Fibroblast of pulmonary artery (primary cell): ENCODE data around the gene TTC16.

Experiments
- DNase-seq: peaks from one replicate; pipeline ENCODE4 v3.0.0-alpha.2; 2010; ENCODE audit warnings: low read depth
- H3K4me3 ChIP-seq: replicated peaks from 2 replicates; pipeline ENCODE4 v1.5.1; 2011; ENCODE audit warnings: low read depth, mild to moderate bottlenecking, control low read depth, low read length, moderate library complexity
- TF ChIP-seq, protein P1 (sequence below): IDR thresholded peaks from 2 replicates; pipeline ENCODE4 v1.5.1; 2011; ENCODE audit warnings: mild to moderate bottlenecking, control low read depth, low read length, inconsistent platforms; ENCODE audit errors: missing control alignments

The TTC16 gene

DNA sequence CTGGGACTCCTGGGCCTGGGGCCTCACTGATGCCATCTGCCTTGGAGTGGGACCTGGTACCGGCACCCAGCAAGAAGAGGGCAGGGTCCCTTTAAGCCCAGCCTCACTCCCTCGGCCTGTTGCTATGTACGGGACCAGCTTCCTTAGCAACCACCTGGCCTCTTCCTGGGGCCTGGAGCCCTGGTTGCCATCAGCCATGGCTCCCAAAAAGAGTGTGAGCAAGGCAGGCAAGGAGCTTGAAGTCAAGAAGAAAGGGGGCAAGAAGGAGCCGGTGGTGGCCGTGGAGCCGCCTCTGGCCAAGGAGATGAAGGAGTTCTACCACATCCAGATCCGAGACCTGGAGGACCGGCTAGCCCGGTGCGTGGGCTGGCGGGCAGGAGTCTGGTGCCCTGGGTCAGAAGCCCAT is 9.0 kb upstream of the TTC16 start, which contains the start of gene CFAP157:
CFAP157 (plus strand) TSS at position 153 of the 406 bp plus-strand sequence; CDS start at position 197, 44 bp downstream.
- DNase-seq = peak; percentile 18
- H3K4me3 ChIP-seq = no peak within 1 kb of the TSS
- TF ChIP-seq, protein P1, sequence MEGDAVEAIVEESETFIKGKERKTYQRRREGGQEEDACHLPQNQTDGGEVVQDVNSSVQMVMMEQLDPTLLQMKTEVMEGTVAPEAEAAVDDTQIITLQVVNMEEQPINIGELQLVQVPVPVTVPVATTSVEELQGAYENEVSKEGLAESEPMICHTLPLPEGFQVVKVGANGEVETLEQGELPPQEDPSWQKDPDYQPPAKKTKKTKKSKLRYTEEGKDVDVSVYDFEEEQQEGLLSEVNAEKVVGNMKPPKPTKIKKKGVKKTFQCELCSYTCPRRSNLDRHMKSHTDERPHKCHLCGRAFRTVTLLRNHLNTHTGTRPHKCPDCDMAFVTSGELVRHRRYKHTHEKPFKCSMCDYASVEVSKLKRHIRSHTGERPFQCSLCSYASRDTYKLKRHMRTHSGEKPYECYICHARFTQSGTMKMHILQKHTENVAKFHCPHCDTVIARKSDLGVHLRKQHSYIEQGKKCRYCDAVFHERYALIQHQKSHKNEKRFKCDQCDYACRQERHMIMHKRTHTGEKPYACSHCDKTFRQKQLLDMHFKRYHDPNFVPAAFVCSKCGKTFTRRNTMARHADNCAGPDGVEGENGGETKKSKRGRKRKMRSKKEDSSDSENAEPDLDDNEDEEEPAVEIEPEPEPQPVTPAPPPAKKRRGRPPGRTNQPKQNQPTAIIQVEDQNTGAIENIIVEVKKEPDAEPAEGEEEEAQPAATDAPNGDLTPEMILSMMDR = no peak

DNA sequence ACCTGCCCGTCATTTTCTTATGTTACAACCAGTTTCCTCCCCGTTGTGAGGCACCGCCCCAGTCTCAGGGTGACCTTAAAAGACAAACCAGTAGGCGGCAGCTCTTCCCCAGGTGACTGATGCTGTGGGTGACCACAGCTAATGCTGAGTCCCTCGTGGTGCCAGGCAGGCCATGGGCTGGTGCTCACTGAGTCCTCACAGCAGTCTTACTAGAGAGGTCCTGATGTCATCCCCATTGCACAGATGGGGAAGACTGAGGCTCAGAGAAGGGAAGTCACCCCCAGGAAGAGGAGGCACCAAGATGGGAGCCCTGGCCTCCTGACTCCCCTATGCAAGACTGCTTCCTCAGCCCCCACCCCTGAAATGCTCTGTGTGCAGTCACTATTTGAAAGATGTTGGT is 8.1 kb upstream of the TTC16 start:
- H3K4me3 ChIP-seq = no peak overlapping the region
- no peak for DNase-seq
- TF ChIP-seq, protein P1 = no peak

DNA sequence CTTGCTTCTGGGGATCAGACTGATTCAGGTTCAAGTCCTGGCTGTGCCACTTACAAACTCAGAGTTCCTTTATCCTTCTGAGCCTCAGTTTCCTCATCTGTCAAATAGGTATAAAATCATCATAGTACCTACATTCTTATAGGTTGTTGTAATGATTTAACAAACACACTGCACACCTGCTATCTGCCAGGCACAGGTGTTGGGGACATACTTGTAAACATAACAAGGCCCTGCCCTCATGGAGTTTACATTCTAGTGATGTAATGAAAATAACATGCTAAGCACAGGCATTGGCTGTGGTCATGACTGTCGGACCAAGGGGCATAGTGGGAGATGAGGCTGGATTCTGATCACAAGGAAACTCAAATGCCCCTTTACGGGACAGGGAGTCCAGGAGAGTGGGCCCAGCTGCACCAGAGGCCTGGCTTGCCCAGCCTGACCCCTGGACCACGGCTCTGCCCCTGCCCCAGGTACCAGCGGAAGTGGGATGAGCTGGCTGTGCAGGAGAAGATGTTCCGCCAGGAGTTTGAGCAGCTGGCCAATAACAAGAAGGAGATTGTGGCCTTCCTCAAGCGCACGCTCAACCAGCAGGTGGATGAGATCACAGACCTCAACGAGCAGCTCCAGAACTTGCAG is 6.8 kb upstream of the TTC16 start:
- no peak for DNase-seq
- H3K4me3 ChIP-seq = no peak overlapping the region
- TF ChIP-seq, protein P1 = no peak

DNA sequence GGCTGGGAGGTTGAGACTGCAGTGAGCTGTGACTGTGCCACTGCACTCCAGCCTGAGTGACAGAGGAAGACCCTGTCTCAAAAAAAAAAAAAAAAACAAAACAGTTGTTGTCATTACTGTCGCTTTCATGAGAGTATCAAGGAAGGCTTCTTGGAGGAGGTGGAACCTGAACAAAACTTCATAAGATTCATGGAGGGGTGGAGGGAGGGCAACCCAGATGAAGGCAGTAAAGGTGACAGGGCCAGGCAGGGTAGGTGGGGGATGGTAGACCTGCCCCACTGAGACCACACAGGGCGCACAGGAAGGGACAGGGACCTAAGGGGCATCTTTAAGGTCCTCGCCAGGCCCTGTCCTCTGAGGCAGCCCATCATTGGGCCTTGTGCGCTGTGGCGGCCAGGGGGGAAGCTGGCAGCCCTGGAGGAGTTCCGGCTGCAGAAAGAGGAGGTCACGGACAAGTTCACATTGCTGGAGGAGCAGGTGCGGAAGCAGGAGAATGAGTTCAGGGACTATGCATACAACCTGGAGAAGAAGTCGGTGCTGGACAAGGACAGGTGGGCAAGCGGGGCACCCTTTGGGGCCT is 5.6 kb upstream of the TTC16 start:
- no peak overlapping the region for H3K4me3 ChIP-seq
- TF ChIP-seq, protein P1 = no peak
- DNase-seq = no peak

DNA sequence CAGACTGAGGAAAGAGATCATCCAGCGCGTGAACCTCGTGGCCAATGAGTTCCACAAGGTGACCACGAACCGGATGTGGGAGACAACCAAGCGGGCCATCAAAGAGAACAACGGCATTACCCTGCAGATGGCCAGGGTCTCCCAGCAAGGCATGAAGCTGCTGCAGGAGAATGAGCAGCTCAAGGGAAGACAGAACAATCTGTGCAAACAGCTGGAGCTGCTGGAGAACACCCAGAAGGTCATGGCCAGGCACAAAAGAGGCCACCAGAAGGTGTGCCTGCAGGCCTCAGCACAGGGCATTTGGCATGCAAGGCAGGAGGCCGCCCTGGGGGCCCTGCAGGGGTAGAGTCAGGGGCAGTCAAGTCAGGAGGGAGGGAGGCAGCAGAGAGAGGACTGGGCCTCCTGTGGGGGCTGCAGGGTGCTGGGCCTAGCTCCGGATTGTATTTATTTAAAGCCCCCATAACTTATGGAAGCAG is 4.6 kb upstream of the TTC16 start:
- DNase-seq = no peak
- TF ChIP-seq, protein P1 = no peak
- no peak overlapping the region for H3K4me3 ChIP-seq

DNA sequence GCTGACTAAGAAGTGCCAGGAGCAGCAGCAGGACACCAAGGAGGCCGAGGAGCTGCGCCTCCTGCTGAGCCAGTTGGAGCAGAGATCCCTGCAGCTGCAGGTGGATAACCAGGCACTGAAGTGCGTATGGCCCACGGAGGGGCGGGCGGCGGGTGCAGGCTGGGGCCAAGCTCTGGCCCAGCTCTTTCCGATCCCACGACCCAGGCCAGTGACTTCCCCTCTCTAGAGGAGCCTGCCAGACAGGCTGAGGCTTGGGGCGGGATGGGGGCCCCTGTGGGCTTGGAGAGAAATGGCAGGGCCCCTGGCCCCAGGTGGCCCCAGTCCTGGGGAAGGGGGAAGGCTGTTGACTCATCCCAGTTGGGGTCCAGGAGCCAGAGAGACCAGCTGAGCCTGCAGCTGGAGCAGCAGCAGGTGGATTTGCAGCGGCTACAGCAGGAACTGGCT is 4.0 kb upstream of the TTC16 start:
- TF ChIP-seq, protein P1 = no peak
- DNase-seq = no peak

More for the DNA sequence above, 4.0 kb upstream of the TTC16 start:
- no peak overlapping the region for H3K4me3 ChIP-seq
